H9 (cell line): ENCODE results near the gene SPEN. TPM values are rescaled to one million over a fixed set of nuclear protein-coding genes. Genes with fewer than 3 reads are reported as not detected.

ENCODE experiments used
- DNase-seq: peaks from one replicate; pipeline ENCODE4 v3.0.0-alpha.2; 2017
- H2AFZ ChIP-seq: one replicate; pipeline ENCODE4 v1.6.1; 2013; ENCODE audit warnings: mild to moderate bottlenecking, low read length, control low read depth, moderate library complexity
- H2AK5ac ChIP-seq: 2 replicates; pipeline ENCODE4 v1.6.1; 2013; ENCODE audit warnings: low read length, control low read depth, mixed read lengths; ENCODE audit not compliant: insufficient read length
- H2BK120ac ChIP-seq: one replicate; pipeline ENCODE4 v1.6.1; 2013; ENCODE audit warnings: low read depth, mild to moderate bottlenecking, low read length, control low read depth, inconsistent platforms; ENCODE audit not compliant: poor library complexity, severe bottlenecking
- H2BK12ac ChIP-seq: 2 replicates; pipeline ENCODE4 v1.6.1; 2013; ENCODE audit warnings: low read length, control low read depth, mixed read lengths, low read depth; ENCODE audit not compliant: insufficient read length
- H2BK15ac ChIP-seq: 2 replicates; pipeline ENCODE4 v1.6.1; 2013; ENCODE audit warnings: low read depth, low read length, control low read depth
- H2BK20ac ChIP-seq: one replicate; pipeline ENCODE4 v1.6.1; 2013; ENCODE audit warnings: low read depth, mild to moderate bottlenecking, low read length, control low read depth, inconsistent platforms; ENCODE audit not compliant: poor library complexity, severe bottlenecking
- H2BK5ac ChIP-seq: 2 replicates; pipeline ENCODE4 v1.6.1; 2013; ENCODE audit warnings: low read length, control low read depth, mixed read lengths; ENCODE audit not compliant: insufficient read length
- H3K14ac ChIP-seq: 2 replicates; pipeline ENCODE4 v1.6.1; 2013; ENCODE audit warnings: low read length, control low read depth; ENCODE audit not compliant: insufficient read depth
- H3K18ac ChIP-seq: 2 replicates; pipeline ENCODE4 v1.6.1; 2013; ENCODE audit warnings: low read depth, mild to moderate bottlenecking, mixed read lengths, low read length, control low read depth; ENCODE audit not compliant: insufficient read length
- H3K23ac ChIP-seq: 2 replicates; pipeline ENCODE4 v1.6.1; 2013; ENCODE audit warnings: low read length, control low read depth, mixed read lengths, low read depth; ENCODE audit not compliant: insufficient read length
- H3K23me2 ChIP-seq: 2 replicates; pipeline ENCODE4 v1.6.1; 2013; ENCODE audit warnings: low read depth, mild to moderate bottlenecking, mixed read lengths, low read length, control low read depth; ENCODE audit not compliant: insufficient read length, poor library complexity, severe bottlenecking
- H3K27ac ChIP-seq: 2 replicates; pipeline ENCODE4 v1.5.1; 2013; ENCODE audit warnings: low read length, control low read depth, mixed read lengths, low read depth; ENCODE audit not compliant: insufficient read length
- H3K27me3 ChIP-seq: 2 replicates; pipeline ENCODE4 v1.6.1; 2013; ENCODE audit warnings: low read length, control low read depth, inconsistent platforms; ENCODE audit not compliant: insufficient read depth
- H3K4ac ChIP-seq: 2 replicates; pipeline ENCODE4 v1.6.1; 2013; ENCODE audit warnings: low read depth, mild to moderate bottlenecking, control low read depth, inconsistent platforms, low read length, moderate library complexity
- H3K4me1 ChIP-seq: 2 replicates; pipeline ENCODE4 v1.6.1; 2013; ENCODE audit warnings: low read length, control low read depth, inconsistent platforms; ENCODE audit not compliant: insufficient read depth
- H3K4me2 ChIP-seq: 2 replicates; pipeline ENCODE4 v1.6.1; 2013; ENCODE audit warnings: low read length, control low read depth, mixed read lengths; ENCODE audit not compliant: insufficient read length, insufficient read depth
- H3K56ac ChIP-seq: 2 replicates; pipeline ENCODE4 v1.6.1; 2013; ENCODE audit warnings: low read depth, mild to moderate bottlenecking, mixed read lengths, low read length, control low read depth; ENCODE audit not compliant: insufficient read length
- H3K79me1 ChIP-seq: 2 replicates; pipeline ENCODE4 v1.6.1; 2013; ENCODE audit warnings: low read depth, mild to moderate bottlenecking, moderate library complexity, low read length, control low read depth, inconsistent platforms; ENCODE audit not compliant: insufficient read depth, poor library complexity, severe bottlenecking
- H3K79me2 ChIP-seq: 2 replicates; pipeline ENCODE4 v1.6.1; 2013; ENCODE audit warnings: low read length, control low read depth, inconsistent platforms; ENCODE audit not compliant: insufficient read depth
- H3K9ac ChIP-seq: 2 replicates; pipeline ENCODE4 v1.6.1; 2013; ENCODE audit warnings: low read length, control low read depth, mixed read lengths; ENCODE audit not compliant: insufficient read length; ENCODE audit errors: extremely low read depth
- H3K9me3 ChIP-seq: one replicate; pipeline ENCODE4 v1.6.1; 2013; ENCODE audit warnings: low read depth, low read length, inconsistent platforms; ENCODE audit not compliant: control insufficient read depth
- H3T11ph ChIP-seq: one replicate; pipeline ENCODE4 v1.6.1; 2013; ENCODE audit warnings: mild to moderate bottlenecking, low read length, control low read depth, inconsistent platforms
- H4K20me1 ChIP-seq: one replicate; pipeline ENCODE4 v1.6.1; 2013; ENCODE audit not compliant: control insufficient read depth, insufficient read length, insufficient read depth
- H4K5ac ChIP-seq: 2 replicates; pipeline ENCODE4 v1.6.1; 2013; ENCODE audit warnings: low read depth, mild to moderate bottlenecking, mixed read lengths, low read length, control low read depth; ENCODE audit not compliant: insufficient read length
- H4K8ac ChIP-seq: replicated peaks from 2 replicates; pipeline ENCODE4 v1.6.1; 2013; ENCODE audit warnings: low read length, control low read depth, mixed read lengths, low read depth; ENCODE audit not compliant: insufficient read length
- H4K91ac ChIP-seq: 2 replicates; pipeline ENCODE4 v1.6.1; 2013; ENCODE audit warnings: low read depth, mild to moderate bottlenecking, moderate library complexity, mixed read lengths, low read length, control low read depth; ENCODE audit not compliant: insufficient read length
- H3K27ac Mint-ChIP-seq, 3 experiments: 2 replicates in 2 of 3; 3 replicates in 1 of 3; pipeline ENCODE4 v1.8.0; 2020 to 2021; ENCODE audit warnings: mixed read lengths in 3 of 3, mild to moderate bottlenecking in 1 of 3, moderate library complexity in 1 of 3
- H3K27me3 Mint-ChIP-seq: 2 replicates; pipeline ENCODE4 v1.8.0; 2021; ENCODE audit warnings: low read depth, mild to moderate bottlenecking, moderate library complexity, mixed read lengths
- H3K36me3 Mint-ChIP-seq, 3 experiments: 2 replicates in 2 of 3; 3 replicates in 1 of 3; pipeline ENCODE4 v1.8.0; 2020 to 2021; ENCODE audit warnings: low read depth in 3 of 3, mixed read lengths in 3 of 3; ENCODE audit not compliant: insufficient read depth in 1 of 3
- H3K4me1 Mint-ChIP-seq, 2 experiments: 2 replicates each; pipeline ENCODE4 v1.8.0; 2020; ENCODE audit warnings: mixed read lengths in 2 of 2
- H3K4me3 Mint-ChIP-seq, 2 experiments: 2 replicates in 1 of 2; 3 replicates in 1 of 2; pipeline ENCODE4 v1.8.0; 2020 to 2021; ENCODE audit warnings: mild to moderate bottlenecking in 2 of 2, mixed read lengths in 2 of 2, moderate library complexity in 1 of 2
- H3K9me3 Mint-ChIP-seq, 2 experiments: 2 replicates in 1 of 2; 3 replicates in 1 of 2; pipeline ENCODE4 v1.8.0; 2020; ENCODE audit warnings: mild to moderate bottlenecking in 2 of 2, mixed read lengths in 2 of 2, moderate library complexity in 1 of 2
- WGBS: extraction: QIAGEN DNeasy Blood & Tissue Kit; methylation state at CpG from one replicate; pipeline ENCODE4 v1.1.7; 2013; ENCODE audit warnings: missing lambda C conversion rate, low lambda C conversion rate, mixed read lengths; ENCODE audit not compliant: insufficient read length; ENCODE audit errors: extremely low coverage; 5-methylcytosine and 5-hydroxymethylcytosine counted together
- total RNA-seq: library from RNA; stranded (reverse); gene quantifications from 2 replicates; pipeline ENCODE4 v1.2.1, GENCODE V29; 2021
- TF ChIP-seq, protein P1 (sequence below): fragments of 200-600 bp; sonication (generic); conservative IDR thresholded peaks from 3 replicates; pipeline ENCODE4 v1.8.0; 2021; ENCODE audit warnings: antibody characterized with exemption, mild to moderate bottlenecking

Gene SPEN
- total RNA-seq, 1 experiment from 2014 or later, result 59.6 TPM

- no peak overlapping the region for H2BK12ac ChIP-seq
- no peak overlapping the region for H4K5ac ChIP-seq
- no peaks in the 10 kb centered on the region for H3K4me1 ChIP-seq
- no peak overlapping the region for H2AK5ac ChIP-seq
- H3K14ac ChIP-seq, result no peak overlapping the region
- no peak overlapping the region for H4K91ac ChIP-seq
- H3K18ac ChIP-seq, result no peak overlapping the region
- H2AFZ ChIP-seq, result no peak overlapping the region
- H3K9me3 ChIP-seq, result no peaks in the 10 kb centered on the region
- no peak overlapping the region for H3K27ac ChIP-seq
- no peak overlapping the region for H2BK5ac ChIP-seq
- no peaks in the 10 kb centered on the region for H3K27me3 ChIP-seq
- Mint-ChIP-seq H3K27ac (no peak overlapping the region), H3K4me3 (no peak overlapping the region; a peak in 1 of 5 replicates), H3K4me1 (no peaks in the 10 kb centered on the region; a peak in 1 of 4 replicates), H3K27me3 (no peaks in the 10 kb centered on the region), H3K9me3 (0 out of 5 replicates have a peak, but pooled peaks cover 0 to 2% of the 10 kb centered on the region in 2 experiments), H3K36me3 (peaks cover 0 to 6% (median 3%) of the 10 kb centered on the region in 3 experiments; a peak in 4 of 7 replicates)
- H3K23me2 ChIP-seq, result no peaks in the 10 kb centered on the region
- peaks cover 26% of the 10 kb centered on the region; the same call in 1 of the 2 replicates for H3K79me2 ChIP-seq
- no peak overlapping the region for H3T11ph ChIP-seq
- no peak overlapping the region for H3K4ac ChIP-seq
- H3K23ac ChIP-seq, result no peak overlapping the region
- no peak overlapping the region for H2BK15ac ChIP-seq
- H3K9ac ChIP-seq, result no peak overlapping the region
- no peak overlapping the region for H2BK20ac ChIP-seq
- H4K8ac ChIP-seq, result no peak overlapping the region
- no CpG with 5 or more reads among the region's 2 CpGs for WGBS
- no peak overlapping the region for H3K4me2 ChIP-seq
- H4K20me1 ChIP-seq, result peaks cover 4% of the 10 kb centered on the region
- DNase-seq, result no peak
- TF ChIP-seq, protein P1, sequence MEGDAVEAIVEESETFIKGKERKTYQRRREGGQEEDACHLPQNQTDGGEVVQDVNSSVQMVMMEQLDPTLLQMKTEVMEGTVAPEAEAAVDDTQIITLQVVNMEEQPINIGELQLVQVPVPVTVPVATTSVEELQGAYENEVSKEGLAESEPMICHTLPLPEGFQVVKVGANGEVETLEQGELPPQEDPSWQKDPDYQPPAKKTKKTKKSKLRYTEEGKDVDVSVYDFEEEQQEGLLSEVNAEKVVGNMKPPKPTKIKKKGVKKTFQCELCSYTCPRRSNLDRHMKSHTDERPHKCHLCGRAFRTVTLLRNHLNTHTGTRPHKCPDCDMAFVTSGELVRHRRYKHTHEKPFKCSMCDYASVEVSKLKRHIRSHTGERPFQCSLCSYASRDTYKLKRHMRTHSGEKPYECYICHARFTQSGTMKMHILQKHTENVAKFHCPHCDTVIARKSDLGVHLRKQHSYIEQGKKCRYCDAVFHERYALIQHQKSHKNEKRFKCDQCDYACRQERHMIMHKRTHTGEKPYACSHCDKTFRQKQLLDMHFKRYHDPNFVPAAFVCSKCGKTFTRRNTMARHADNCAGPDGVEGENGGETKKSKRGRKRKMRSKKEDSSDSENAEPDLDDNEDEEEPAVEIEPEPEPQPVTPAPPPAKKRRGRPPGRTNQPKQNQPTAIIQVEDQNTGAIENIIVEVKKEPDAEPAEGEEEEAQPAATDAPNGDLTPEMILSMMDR, result no peak
- no peak overlapping the region for H3K56ac ChIP-seq
- peaks cover 19% of the 10 kb centered on the region for H3K79me1 ChIP-seq
- no peak overlapping the region for H2BK120ac ChIP-seq
Observed at GRCh38 chr1:15863156-15863901, 15.8 kb downstream of the SPEN start.
